COLO829 (cell line): Measurements from ENCODE around the gene PDZK1IP1.
"Not testable (repeated sequence)": the region's sequence is repeated elsewhere in the genome, so short reads cannot be mapped to it uniquely, and the experiment has no call there.

Experiments
- DNase-seq: peaks from one replicate; pipeline ENCODE4 v3.0.0; 2012; ENCODE audit warnings: low spot score

Gene PDZK1IP1

DNA sequence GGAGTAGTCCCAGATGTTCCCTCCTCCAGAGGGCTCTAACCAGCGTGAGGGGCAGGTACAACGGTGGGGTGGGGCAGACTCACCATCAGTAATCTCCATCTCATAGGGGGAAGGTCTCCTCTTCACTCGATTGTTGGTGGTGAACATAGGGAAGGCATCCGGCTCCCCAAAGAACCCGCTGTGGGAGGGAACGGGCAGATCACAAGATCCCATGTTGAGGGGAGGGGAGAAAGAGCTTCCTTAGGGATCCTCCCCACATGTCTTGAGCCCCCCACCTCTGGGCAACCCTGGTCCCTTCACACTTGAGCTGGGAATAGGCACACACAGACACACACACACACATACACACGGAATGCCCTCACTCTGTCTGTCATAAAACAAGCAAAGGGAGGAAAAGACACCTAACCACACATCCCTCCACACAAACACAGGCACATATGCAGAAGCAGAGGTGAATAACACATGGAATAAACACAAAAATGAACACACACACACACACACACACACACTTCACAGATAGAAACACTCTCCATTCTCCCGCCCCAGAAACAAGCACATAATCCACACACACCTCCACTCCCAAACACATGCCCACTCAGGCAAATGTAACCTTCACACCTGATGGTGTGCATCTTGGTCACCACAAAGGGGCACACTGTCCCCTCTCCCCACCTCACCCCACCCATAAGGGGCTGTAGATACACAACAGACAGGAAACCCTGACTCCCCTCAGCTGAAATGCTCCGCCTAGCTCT, 34.3 kb upstream of the PDZK1IP1 start:
- DNase-seq, result no peak

DNA sequence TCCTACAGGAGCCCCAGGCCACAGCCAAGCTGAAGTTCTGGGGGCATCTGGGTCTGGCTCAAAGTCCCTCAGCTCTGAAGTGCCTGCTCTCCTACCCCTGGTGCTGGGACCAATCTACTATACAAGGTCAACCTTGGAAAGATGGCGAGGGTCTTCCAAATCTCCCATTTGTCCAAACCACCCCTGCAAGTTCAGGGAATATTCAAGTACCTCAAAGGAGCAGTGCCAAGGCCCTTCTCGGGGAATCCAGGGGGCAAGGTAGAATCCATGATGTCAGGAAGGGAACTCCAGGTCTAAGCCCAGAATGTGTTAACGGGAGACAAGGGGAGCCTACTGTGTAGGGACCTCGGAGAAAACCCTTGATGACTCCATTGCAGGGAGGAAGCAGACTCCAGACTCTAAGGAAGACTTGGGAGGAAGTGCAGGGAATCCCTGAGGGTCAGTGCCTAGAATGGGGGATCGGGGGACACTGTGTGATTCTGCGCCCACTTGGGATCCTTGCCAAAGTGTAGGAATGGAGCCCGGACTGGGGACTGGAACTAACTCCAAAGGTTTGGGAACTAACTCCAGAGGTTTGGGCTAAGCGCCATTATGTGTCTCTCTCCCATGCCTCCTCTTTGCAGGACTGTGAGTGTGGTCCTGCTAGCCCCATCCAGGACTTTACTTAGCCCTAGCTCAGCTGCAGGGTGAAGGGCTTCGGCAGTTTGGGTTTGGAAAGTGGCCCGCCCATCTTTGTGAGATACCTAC, 33.5 kb upstream of the PDZK1IP1 start:
- DNase-seq, result no peak

DNA sequence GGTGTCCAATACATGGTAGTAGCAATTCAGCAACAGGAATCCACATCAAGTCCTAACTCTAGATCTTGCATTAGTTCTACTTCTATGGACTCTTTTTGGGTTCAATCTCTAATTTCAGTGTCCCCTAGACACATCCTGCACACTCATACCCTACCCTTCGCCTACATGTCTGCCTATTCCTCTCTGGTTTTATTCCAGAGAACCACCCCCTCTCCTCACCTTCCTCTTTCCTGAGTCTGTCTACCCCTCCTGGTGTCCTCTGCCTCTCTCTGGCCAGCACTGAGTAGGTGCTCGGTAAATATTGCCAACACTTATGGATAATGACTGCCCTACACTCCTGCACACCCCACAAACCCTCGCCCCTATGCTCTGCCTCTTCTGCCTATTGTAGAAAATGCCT, 32.6 kb upstream of the PDZK1IP1 start:
- no peak for DNase-seq

DNA sequence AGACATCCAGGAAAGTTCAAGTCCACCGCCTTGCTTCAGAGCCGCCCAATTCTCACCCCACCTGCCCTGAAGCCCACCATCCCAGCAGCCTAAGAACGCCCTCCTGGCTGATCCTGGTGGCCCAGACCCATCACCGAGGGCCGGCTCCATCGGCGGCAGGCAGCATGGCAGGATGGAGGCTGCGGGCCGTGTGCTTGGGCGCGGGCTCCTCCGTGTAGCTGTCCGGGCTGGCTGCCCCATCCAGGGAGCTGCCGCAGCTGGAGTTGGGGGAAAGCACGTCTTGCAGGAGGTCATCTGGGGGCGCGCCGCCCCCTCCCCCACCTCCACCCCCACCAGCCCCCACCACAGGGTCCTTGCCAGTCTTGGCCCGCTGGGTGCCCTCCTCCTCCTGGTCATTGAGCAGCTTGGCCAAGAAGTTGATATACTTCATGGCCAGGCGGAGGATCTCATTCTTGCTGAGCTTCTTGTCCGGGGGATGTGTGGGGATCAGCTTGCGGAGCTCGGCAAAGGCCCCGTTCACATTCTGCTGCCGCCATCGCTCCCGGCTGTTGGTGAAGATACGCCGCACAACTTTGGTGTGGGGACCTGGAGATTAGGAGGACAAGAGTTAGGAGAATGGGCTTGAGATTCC, 29.9 kb upstream of the PDZK1IP1 start:
- DNase-seq, result no peak

DNA sequence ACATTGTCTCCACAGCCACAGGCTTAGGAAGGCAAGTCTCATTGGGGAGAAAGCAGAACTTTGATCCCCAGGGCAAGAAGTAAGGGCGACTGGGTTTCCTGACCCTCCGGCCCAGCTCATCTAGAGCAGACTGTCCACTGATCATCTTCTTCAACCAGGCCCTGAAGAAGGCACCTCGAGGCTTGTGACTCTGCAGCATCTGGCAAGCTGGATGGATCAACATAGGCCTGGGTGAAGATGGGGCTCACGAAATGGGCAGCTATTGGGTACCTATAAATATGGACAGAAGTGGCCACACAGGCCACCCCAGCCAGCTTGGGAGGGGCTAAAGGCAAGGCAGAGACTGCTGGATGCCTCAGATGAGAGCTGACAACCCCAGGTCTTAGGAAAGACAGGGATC, 29.2 kb upstream of the PDZK1IP1 start:
- no peak for DNase-seq

DNA sequence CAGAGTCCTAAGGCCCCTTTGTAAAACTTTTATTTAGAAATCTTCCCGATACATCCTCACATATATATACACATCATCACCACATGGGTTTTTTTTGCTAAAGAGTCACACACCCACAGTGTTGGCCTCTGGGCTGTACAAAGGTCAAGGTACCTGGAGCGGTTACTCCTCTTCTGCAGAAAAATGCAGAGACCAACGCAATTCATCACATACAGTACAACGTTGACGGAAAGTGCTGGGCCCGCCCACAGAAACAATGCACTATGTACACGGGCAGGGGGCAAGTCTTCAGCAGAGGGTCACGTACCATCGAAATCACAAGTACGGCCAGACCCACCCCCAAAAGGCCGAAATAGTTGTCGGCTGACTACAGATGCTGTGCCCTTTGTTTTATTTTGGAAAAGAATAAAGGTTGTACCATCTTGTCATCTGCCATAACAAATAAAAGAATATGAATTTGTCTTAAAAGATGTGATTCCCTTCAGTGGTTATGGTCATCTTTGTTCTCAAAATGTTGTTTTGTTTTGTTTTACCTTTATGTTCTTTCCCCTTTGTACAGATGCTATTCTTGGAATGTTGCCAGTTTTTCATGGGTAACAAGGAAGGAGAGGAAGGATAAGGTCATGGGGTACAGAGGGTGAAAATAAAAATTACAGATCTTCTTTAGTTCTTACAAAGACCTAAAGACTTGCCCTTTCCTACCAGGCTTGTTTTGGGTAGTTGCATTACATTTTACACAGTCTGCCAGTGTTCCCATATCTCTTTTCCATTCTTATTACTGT, 26.6 kb upstream of the PDZK1IP1 start:
- DNase-seq, result no peak

DNA sequence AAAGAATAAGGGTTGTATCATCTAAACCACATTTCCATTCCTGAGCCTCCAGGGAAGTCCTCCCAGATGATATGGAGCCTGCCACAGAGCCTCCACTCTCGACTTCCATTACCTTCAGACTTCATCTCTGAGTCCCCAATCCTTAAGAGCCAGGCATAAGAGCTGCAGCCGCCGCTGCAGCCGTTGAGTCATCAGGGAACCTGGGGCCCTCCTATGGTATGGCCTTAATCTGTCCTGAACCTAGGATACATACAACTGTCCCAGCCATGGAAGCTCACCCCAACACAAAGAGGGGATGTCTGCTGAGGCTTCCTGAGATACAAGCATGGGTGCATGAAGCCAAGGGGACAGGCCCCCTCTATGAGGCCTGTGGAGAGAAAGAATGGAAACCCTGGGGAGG, 25.9 kb upstream of the PDZK1IP1 start:
- no peak for DNase-seq

DNA sequence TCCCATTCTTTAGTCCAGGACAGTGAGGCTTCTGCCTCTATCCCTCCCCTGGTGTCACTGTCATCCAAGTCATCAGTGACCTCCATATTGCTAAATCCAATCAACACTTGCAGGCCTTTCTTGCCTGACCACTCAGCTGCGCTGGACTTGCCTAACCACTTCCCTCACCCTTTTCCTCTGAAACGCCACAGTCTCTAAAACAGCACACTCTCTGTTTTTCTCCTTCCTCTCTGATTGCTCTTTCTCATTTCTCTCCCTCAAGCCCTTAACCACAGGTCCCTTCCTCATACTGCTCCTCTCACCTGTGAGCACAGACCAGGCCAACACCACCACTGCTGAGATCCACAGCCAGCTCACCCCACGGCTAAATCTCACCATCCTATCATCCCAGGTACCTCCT, 24.7 kb upstream of the PDZK1IP1 start:
- DNase-seq, result no peak

DNA sequence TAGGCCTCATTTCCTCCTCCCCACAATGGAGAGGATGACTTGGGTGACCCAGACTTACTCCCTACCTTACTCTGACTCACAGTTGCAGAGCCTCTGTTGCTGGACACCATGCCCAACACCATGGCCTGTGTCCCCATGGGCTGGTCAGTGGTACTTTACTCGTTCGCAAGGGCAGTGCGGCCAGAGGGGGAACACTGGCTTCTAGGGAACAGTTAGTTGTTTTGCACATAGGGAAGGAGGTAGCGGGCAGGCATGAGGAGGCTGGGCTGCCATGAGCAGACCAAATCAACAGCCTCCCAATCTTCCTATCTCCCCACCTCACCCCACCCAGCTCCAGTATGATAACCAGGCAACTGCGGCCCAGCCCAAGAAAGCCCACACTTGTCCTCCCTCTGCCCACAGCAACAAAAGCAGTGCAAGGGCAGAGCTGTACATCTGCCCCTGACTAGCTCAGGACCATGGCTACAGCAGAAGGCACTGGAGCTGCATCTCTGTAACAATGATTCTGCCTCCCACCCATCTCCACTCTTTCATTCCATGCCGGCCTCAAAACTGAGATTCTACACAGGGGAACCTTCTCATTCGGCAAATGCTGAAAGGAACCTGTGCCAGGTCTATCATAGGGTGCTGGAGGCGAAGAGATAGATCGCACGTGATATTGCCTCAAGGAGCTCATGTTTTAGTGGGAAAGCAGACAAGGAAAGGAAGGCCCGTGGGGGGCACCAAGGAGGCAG, 23.6 kb upstream of the PDZK1IP1 start:
- DNase-seq, result no peak

DNA sequence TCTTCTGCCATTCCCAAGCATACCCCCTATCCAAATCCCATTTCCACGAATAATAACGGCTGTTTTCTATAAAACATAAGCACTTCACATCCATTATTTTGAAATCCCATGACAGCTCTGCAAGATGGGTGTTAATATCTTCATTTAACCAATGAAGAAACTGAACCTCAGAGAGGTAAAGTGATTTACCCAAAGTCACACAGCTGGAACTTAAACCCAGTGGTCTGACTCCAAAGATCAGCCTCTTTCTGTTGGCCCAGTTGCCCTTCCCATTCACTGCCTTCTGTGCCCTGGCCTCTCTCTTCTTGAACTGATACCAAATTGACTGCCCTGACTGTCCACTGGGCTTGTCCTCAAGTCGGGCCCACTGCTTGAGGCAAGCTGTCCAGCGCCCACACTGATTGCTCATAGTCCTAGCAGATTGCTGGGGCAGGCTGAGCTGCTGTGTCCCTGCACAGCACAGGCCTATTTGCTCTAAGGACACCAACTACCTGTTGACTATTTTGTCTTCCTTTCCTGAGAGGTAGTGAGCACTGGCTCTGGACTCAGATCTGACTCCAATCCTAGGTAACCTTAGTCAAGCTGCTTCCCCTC, 22.9 kb upstream of the PDZK1IP1 start:
- DNase-seq, result no peak

DNA sequence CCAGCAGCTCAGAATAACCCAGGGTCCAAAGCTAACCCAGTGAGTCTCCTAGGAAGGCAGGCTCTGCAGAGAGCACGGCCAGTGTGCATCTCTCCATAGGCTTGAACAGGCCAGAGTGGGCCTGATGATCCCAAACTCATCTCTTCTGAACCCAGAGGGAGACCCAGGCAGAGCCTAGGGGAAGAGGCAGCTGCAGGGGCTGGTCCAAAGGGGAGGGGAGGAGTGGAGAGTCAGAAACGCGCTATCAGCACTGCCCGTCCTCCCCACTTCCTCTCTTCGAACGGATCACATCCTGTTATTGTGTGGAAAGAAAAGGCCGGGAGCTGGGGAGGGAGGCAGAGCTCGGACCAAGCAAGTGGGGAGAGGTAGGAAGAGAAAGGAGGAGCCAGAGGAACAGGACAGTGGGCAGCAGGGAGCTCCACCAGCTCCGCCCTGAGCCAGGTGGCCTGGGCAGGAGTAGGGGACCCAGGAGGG, 22.0 kb upstream of the PDZK1IP1 start:
- DNase-seq, result no peak

DNA sequence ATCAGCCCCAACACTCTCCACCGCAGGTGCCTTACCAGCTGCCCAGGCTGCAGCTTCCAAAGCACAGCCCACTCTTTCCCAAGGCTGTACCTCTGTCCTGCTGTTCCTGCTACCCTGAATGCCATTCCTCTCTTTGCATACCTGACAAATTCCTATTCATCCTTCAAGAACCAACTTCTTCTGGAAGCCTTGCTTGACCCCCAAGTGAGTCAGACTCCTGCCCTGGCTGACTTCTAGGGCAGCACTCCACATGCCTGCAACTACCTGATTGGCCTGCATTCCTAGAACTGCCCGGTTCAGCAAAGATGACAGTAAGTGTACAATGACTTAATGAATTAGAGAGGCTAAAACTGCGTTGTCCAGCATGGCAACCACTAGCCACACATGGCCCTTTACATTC, 20.8 kb upstream of the PDZK1IP1 start:
- no peak for DNase-seq

DNA sequence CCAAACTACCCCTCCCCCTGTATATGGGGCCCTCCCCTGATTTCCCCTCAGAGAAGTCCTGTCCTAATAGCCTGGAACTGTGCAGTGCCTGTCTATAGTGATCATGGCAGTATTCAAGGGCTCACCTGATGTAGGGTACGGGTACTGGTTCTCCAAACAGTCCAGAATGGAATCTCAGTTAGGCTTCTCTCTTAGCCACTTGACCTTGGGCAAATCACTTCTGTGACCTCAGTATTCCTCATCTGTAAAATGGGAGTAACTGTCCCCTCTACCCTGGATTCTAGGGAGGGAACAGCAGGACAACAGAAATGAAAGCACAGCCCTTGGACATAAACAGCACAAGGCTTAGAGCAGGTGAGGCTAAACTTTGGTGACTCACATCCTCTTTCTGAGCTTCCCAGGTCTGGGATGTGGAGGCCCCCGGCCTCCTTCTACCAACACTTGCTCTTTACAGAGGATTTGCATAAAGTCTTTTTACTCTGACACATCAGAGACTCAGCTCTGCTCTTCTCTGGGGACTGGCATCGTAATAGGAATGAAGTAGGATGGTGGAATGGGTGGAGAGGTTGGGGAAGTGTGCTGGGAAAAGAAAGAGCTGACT, 20.0 kb upstream of the PDZK1IP1 start:
- DNase-seq, result no peak

DNA sequence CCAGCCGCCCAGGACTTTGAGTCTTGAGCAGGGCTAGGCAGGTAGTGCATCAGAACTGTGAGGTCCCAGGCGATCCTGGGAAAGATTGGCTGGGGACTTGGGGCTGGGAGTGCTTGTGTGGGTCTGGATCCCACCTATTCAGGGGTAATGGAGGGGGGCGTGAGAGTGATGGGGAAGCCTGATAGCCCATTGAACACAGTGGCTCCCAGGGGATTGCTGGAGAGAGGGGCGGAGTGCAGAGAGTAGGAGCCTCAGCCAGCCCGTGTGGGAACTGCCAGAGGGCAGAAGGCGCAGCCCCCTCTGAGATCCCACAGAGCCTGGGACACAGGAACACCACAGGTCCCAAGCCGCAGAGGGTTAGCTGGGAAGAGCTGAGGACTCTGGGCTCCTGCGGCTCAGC, 19.3 kb upstream of the PDZK1IP1 start:
- DNase-seq, result no peak

DNA sequence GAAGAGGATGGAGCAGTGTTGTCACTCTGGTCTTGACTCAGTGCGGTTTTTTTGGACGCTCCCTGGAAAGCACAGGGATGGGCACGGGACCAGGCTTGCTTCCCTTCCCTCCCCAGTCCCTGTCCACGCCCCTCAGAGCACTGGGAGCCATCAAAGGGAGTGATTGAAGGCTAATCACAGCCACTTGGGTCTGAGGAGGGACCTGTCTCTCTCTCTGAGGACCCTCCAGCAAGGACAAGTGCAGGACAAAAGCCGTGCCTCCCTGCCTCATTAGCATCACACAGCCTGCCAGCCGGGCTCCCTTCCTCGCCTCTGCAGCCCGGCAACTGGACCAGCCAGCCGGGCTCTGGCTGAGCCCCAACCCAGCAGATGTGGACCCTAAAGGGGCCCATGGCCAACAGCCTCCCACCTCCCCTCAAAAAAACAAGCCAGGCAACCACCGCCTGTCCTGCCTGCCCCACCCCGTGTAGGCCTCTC, 18.6 kb upstream of the PDZK1IP1 start:
- DNase-seq, result no peak

DNA sequence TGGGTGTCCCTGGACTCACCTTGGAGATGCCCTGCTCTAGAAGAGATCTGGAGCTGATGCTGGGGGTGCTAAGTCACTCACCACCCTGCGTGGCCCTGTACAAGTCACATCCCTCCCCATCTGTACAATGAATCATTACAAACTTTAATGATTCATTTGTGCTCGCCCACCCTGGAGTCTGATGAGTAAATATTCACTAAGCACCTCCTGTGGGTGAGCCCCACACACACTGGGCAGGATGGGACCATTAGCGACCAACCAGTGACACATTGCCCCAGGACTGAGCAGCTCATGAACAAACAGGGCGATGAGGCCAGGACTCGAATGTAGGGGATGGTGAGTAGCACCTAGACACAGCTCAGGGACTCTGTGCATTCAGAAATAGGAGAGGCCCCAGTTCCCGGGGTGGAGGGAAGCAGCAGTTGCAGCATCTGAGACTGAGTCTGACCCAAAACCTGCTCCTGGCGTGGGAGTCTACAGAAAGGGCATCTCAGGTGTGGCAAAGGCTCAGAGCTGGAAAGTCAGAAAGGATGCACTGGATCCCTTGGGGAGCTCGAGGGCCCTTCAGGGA, 18.1 kb upstream of the PDZK1IP1 start:
- no peak for DNase-seq

DNA sequence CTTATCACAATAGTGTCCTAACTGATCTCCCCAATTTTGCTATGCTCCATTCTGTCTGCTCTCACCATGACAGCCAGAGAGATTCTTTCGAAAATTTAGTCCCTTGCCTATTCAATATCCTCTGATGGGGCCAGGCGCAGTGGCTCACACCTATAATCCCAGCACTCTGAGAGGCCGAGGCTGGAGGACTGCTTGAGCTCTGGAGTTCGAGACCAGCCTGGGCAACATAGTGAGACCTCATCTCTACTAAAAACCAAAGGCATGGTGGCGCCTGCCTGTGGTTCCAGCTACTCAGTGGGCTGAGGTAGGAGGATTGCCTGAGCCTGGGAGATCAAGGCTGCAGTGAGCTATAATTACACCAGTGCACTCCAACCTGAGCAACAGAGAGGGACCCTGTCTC, 16.1 kb upstream of the PDZK1IP1 start:
- no peak for DNase-seq

DNA sequence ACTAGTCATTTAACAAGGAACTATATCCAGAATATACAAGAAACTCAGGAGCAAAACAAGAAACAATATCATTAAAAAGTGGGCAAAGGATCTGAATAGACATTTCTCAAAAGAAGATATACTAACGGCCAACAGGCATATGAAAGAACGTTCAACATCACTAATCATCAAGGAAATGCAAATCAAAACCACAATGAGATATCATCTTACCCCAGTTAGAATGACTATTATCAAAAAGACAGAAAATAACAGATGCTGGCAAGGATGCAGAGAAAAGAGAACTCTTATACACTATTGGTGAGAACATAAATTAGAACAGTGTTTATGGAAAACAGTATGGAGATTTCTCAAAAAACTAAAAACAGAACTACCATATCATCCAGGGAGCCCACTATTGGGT, 13.7 kb upstream of the PDZK1IP1 start:
- not testable (repeated sequence) for DNase-seq

DNA sequence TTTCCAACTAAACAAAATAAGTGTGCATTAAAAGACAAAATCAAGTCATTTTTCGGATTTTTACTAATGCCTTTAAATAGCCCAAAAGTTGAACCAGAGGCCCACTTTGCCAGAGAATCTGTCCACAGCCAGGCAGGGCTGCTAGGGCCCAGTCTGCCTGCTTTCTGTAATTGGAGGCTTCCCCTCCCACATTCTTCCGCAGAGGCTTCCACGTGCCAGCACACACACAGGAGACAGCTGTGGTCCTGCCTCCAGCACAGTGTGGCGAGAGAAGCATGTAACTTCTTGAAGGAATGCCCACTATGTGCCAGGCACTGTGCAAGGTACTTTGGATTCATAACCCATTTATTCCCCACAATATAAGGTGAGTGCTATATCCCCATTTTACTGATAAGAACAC, 11.3 kb upstream of the PDZK1IP1 start:
- no peak for DNase-seq

DNA sequence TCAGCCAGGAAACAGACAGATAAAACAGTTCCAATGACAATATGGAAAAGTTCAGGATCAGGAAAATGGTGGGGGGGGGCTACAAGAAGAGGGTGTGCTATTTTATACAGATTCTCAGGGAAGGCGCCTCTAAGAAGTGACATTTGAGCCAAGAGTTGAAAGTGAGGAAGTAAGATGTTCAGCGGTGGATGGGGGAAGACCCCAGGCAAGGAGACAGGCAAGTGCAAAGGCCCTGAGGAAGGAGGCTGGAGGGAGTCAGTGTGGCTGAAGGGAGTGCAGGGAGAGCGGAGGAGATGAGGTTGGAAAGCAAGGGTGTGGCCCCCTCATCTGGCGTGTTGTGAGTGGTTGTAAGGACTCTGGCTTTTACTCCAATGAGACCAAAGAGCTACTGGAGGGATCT, 8.4 kb upstream of the PDZK1IP1 start:
- no peak for DNase-seq
